Keratinocyte (primary cell): Measurements from ENCODE around the gene NCK2. TPM values are rescaled to one million over a fixed set of nuclear protein-coding genes. Genes with fewer than 3 reads are reported as not detected.

Source experiments
- DNase-seq: peaks from one replicate; pipeline ENCODE4 v3.0.0-alpha.2; 2011; ENCODE audit warnings: low read depth, missing footprints, low spot score
- FAIRE-seq: peaks from 2 replicates; lab custom pipeline; 2011; peaks lifted over from hg19 to GRCh38; lab: Jason Lieb, UNC
- H2AFZ ChIP-seq: 2 replicates; pipeline ENCODE4 v1.6.0; 2012; ENCODE audit warnings: low read length, control low read depth, inconsistent platforms; ENCODE audit not compliant: control insufficient read depth
- H3K27ac ChIP-seq: 2 replicates; pipeline ENCODE4 v1.5.1; 2011; ENCODE audit warnings: low read length; ENCODE audit not compliant: control insufficient read depth, insufficient read depth
- H3K27me3 ChIP-seq: 3 replicates; pipeline ENCODE4 v1.6.0; 2011; ENCODE audit warnings: low read length; ENCODE audit not compliant: control insufficient read depth, insufficient read depth; ENCODE audit errors: extremely low read depth
- H3K36me3 ChIP-seq, 2 experiments: 2 replicates in 1 of 2; 3 replicates in 1 of 2; pipeline ENCODE4 v1.5.1; 2011; ENCODE audit warnings: low read length in 2 of 2, mild to moderate bottlenecking in 1 of 2; ENCODE audit not compliant: control insufficient read depth in 2 of 2, insufficient read depth in 2 of 2; ENCODE audit errors: extremely low read depth in 1 of 2
- H3K4me1 ChIP-seq: 3 replicates; pipeline ENCODE4 v1.5.1; 2011; ENCODE audit warnings: low read length; ENCODE audit not compliant: control insufficient read depth, insufficient read depth; ENCODE audit errors: extremely low read depth
- H3K4me2 ChIP-seq: 3 replicates; pipeline ENCODE4 v1.6.0; 2011; ENCODE audit warnings: low read depth, low read length; ENCODE audit not compliant: control insufficient read depth, insufficient read depth; ENCODE audit errors: extremely low read depth
- H3K4me3 ChIP-seq, 3 experiments: fragments of 200-600 bp in 1 of 3; sonication (generic) in 1 of 3; 2 replicates in 2 of 3; 3 replicates in 1 of 3; pipeline ENCODE4 v1.5.1; 2011 to 2016; ENCODE audit warnings: low read length in 3 of 3, mild to moderate bottlenecking in 3 of 3, control low read depth in 2 of 3, inconsistent platforms in 1 of 3, low read depth in 1 of 3, mixed read lengths in 1 of 3, mixed run types in 1 of 3, moderate library complexity in 1 of 3; ENCODE audit not compliant: control insufficient read depth in 2 of 3, insufficient read depth in 2 of 3; ENCODE audit errors: extremely low read depth in 1 of 3
- H3K79me2 ChIP-seq: 2 replicates; pipeline ENCODE4 v1.6.0; 2012; ENCODE audit warnings: low read length; ENCODE audit not compliant: control insufficient read depth, insufficient read depth
- H3K9ac ChIP-seq: 3 replicates; pipeline ENCODE4 v1.6.0; 2011; ENCODE audit warnings: low read length; ENCODE audit not compliant: control insufficient read depth, insufficient read depth; ENCODE audit errors: extremely low read depth
- H3K9me1 ChIP-seq: 3 replicates; pipeline ENCODE4 v1.6.0; 2011; ENCODE audit warnings: low read length; ENCODE audit not compliant: control insufficient read depth, insufficient read depth; ENCODE audit errors: extremely low read depth
- H3K9me3 ChIP-seq: 2 replicates; pipeline ENCODE4 v1.5.1; 2012; ENCODE audit warnings: low read depth, low read length; ENCODE audit not compliant: control insufficient read depth
- H4K20me1 ChIP-seq: 3 replicates; pipeline ENCODE4 v1.6.0; 2011; ENCODE audit warnings: low read length; ENCODE audit not compliant: control insufficient read depth, insufficient read depth; ENCODE audit errors: extremely low read depth
- EZH2 ChIP-seq: IDR thresholded peaks from one replicate; pipeline ENCODE4 v1.6.1; 2012; ENCODE audit warnings: inconsistent platforms, mild to moderate bottlenecking, low read length, moderate library complexity
- dilution Hi-C: fragments of 300-500 bp; cut with MboI; formaldehyde crosslinking; loops from one replicate; pipeline ENCODE4 v1.7.0; 2020; ENCODE audit warnings: low sequenced_read_pairs; ENCODE audit not compliant: extremely low pct_ligation_motif_present
- polyA plus RNA-seq, 5 experiments: library from polyadenylated mRNA; depleted of rRNA in 3 of 5; stranded (reverse) in 3 of 5; stranded (forward) in 1 of 5; unstranded in 1 of 5; fragments of >200 nt; gene quantifications; 1 replicate in 1 of 5; 2 replicates in 3 of 5; 3 replicates in 1 of 5; pipeline versions ENCODE4 v1.2.1 to v1.2.3, GENCODE V29; 2011 to 2012; ENCODE audit warnings: missing spikeins in 2 of 5, low read depth in 1 of 5, low replicate concordance in 1 of 5
- TF ChIP-seq, protein P1 (sequence below), 3 experiments: IDR thresholded peaks in 1 of 3; conservative IDR thresholded peaks in 1 of 3; optimal IDR thresholded peaks in 1 of 3; 2 replicates in 2 of 3; 3 replicates in 1 of 3; pipeline versions ENCODE3 to v1.5.1; 2011; ENCODE audit warnings: low read length in 3 of 3, mild to moderate bottlenecking in 3 of 3, moderate library complexity in 2 of 3, control low read depth in 1 of 3, inconsistent platforms in 1 of 3; ENCODE audit not compliant: insufficient read depth in 2 of 3; ENCODE audit errors: extremely low read depth in 1 of 3

NCK2 gene
- polyA plus RNA-seq, 1 donor (not counting 4 experiments of a cell fraction or from before 2014, with no cell fraction given) = 31.4 TPM

DNA sequence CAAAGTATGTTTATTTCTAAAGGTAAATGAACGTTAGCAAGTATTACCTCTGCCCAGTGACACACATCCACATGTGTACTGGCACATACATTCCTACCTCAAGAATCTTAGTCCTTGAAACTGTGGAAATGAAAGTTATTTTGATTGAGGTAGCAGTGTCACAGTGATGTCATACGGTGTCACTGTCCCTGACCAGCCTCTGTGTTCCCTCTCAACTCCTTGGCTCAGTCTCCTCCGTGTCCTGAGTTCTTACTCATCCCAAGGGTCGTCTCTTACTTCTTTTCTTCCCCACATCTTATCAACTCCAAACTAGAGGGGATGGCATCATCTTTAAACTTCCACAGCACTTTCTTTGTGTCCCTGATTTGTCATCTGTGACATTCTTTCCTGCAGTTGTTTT is 3.3 kb downstream of the NCK2 start:
- H2AFZ ChIP-seq = no peak overlapping the region
- H3K4me3 ChIP-seq = no peak overlapping the region
- no peak overlapping the region for H3K9ac ChIP-seq
- H3K36me3 ChIP-seq = peaks cover 0 to 11% of the 10 kb centered on the region in 2 experiments
- H3K27ac ChIP-seq = no peak overlapping the region
- peaks cover 5% of the 10 kb centered on the region for H4K20me1 ChIP-seq
- no peak for FAIRE-seq
- no peak for DNase-seq
- H3K79me2 ChIP-seq = peaks cover 79% of the 10 kb centered on the region
- no peaks in the 10 kb centered on the region for H3K27me3 ChIP-seq
- H3K4me2 ChIP-seq = no peak overlapping the region
- no peak for TF ChIP-seq EZH2
- TF ChIP-seq, protein P1, sequence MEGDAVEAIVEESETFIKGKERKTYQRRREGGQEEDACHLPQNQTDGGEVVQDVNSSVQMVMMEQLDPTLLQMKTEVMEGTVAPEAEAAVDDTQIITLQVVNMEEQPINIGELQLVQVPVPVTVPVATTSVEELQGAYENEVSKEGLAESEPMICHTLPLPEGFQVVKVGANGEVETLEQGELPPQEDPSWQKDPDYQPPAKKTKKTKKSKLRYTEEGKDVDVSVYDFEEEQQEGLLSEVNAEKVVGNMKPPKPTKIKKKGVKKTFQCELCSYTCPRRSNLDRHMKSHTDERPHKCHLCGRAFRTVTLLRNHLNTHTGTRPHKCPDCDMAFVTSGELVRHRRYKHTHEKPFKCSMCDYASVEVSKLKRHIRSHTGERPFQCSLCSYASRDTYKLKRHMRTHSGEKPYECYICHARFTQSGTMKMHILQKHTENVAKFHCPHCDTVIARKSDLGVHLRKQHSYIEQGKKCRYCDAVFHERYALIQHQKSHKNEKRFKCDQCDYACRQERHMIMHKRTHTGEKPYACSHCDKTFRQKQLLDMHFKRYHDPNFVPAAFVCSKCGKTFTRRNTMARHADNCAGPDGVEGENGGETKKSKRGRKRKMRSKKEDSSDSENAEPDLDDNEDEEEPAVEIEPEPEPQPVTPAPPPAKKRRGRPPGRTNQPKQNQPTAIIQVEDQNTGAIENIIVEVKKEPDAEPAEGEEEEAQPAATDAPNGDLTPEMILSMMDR (optimal IDR thresholded peaks at IDR 0.05 in 1 of 3, IDR thresholded peaks at IDR 0.05 in 1 of 3, conservative IDR thresholded peaks at IDR 0.05 in 1 of 3; ENCODE audit: extremely low read depth in 1 of 3, insufficient read depth in 2 of 3, low read length in 3 of 3) = no peak
- H3K9me1 ChIP-seq = no peaks in the 10 kb centered on the region
- no peaks in the 10 kb centered on the region for H3K9me3 ChIP-seq
- dilution Hi-C loops = no loop called here
- peaks cover 27% of the 10 kb centered on the region for H3K4me1 ChIP-seq

DNA sequence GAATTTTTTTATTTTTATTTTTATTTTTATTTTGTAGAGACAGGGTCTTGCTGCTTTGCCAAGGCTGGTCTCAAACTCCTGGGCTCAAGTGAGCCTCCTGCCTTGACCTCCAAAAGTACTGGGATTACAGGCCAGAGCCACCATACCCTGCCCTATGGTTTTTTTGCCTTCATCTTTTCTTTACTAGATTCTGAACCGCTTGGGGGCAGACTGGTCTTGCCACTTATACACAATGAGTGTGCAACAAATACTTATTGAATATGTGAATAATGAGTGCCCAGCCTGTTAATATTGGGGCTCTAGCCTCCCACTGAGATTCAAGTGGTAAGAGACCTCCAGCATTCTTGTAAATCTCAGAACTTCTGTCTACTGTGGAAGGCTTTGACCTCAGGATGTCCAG is 3.9 kb downstream of the NCK2 start:
- Histone ChIP-seq H3K36me3 (peaks cover 0 to 11% of the 10 kb centered on the region in 2 experiments), H3K79me2 (peaks cover 85% of the 10 kb centered on the region), H3K9me1 (no peaks in the 10 kb centered on the region), H4K20me1 (peaks cover 5% of the 10 kb centered on the region), H2AFZ (no peak overlapping the region), H3K4me3 (no peak overlapping the region), H3K4me2 (no peak overlapping the region), H3K27ac (no peak overlapping the region), H3K9me3 (no peaks in the 10 kb centered on the region), H3K9ac (no peak overlapping the region), H3K4me1 (peaks cover 27% of the 10 kb centered on the region), H3K27me3 (no peaks in the 10 kb centered on the region)
- DNase-seq (no peak), FAIRE-seq (peak; percentile 55)
- TF ChIP-seq, protein P1 (optimal IDR thresholded peaks at IDR 0.05 in 1 of 3, IDR thresholded peaks at IDR 0.05 in 1 of 3, conservative IDR thresholded peaks at IDR 0.05 in 1 of 3; ENCODE audit: extremely low read depth in 1 of 3, insufficient read depth in 2 of 3, low read length in 3 of 3) = no peak
- TF ChIP-seq EZH2 = no peak
- dilution Hi-C loops = no loop called here
